Effector memory CD8-positive, alpha-beta T cell (primary cell): ENCODE results near the gene ELAVL1.
"Not testable (repeated sequence)": the region's sequence is repeated elsewhere in the genome, so short reads cannot be mapped to it uniquely, and the experiment has no call there.

ENCODE experiments used
- ATAC-seq: fragments of 150-1000 bp; cut with Tn5 transposase; replicated peaks from 2 replicates; pipeline ENCODE4 v1.10.0; 2021; ENCODE audit warnings: mild to moderate bottlenecking, moderate library complexity
- DNase-seq, 3 experiments: peaks; one replicate each; pipeline ENCODE4 v3.0.0; 2021
- H3K27ac Mint-ChIP-seq, 2 donors: one replicate each; pipeline ENCODE4 v1.8.0; 2022; ENCODE audit warnings: mild to moderate bottlenecking in 2 of 2, mixed read lengths in 2 of 2, moderate library complexity in 2 of 2
- H3K27me3 Mint-ChIP-seq, 2 donors: one replicate each; pipeline ENCODE4 v1.8.0; 2022; ENCODE audit warnings: mixed read lengths in 2 of 2
- H3K36me3 Mint-ChIP-seq: one replicate; pipeline ENCODE4 v1.8.0; 2022; ENCODE audit warnings: mild to moderate bottlenecking, moderate library complexity, mixed read lengths; ENCODE audit not compliant: insufficient read depth
- H3K4me1 Mint-ChIP-seq, 2 donors: one replicate each; pipeline ENCODE4 v1.8.0; 2022; ENCODE audit warnings: low read depth in 2 of 2, mixed read lengths in 2 of 2
- H3K4me3 Mint-ChIP-seq, 2 donors: one replicate each; pipeline ENCODE4 v1.8.0; 2022; ENCODE audit warnings: mild to moderate bottlenecking in 2 of 2, mixed read lengths in 2 of 2, moderate library complexity in 2 of 2
- H3K9me3 Mint-ChIP-seq, 2 donors: one replicate each; pipeline ENCODE4 v1.8.0; 2022; ENCODE audit warnings: mixed read lengths in 2 of 2

ELAVL1 gene

DNA sequence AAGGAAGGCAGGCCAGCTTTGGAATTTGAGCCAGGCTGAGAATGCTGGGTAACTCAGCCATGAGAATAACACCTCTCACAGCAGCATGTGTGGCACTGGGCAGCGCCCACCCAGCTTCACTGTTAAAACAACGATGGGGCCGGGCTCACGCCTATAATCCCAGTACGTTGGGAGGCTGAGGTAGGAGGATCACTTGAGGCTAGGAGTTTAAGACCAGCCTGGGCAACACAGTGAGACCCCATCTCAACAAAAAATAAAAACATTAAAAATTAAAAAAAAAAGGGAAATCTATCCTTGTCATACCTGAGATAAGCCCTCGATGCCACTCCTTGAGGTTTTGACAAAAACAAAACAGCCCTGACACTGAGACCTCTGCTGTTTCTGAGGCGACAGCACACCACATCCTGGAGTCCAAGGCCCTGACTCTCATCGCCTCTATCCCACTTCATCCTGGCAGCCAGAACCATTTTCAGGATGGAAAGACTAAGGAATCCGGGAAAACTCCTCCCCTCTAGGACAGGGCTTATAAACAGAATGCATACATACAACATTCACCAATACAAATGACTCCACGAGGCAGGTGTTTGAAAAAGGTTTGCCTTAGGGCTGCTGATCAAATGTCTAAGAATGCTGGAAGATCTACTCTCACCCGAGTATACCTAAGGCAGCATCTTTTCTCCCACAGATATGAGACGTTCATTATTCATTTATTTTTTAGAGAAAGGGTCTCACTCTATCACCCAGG is 39.3 kb downstream of the ELAVL1 start:
- DNase-seq (no peak), ATAC-seq (no peak)
- Mint-ChIP-seq H3K4me1 (no peaks in the 10 kb centered on the region), H3K27me3 (no peaks in the 10 kb centered on the region), H3K36me3 (peaks cover 52% of the 10 kb centered on the region), H3K27ac (peak overlapping the region; percentile 15 to 44), H3K9me3 (no peaks in the 10 kb centered on the region), H3K4me3 (no peak overlapping the region)

DNA sequence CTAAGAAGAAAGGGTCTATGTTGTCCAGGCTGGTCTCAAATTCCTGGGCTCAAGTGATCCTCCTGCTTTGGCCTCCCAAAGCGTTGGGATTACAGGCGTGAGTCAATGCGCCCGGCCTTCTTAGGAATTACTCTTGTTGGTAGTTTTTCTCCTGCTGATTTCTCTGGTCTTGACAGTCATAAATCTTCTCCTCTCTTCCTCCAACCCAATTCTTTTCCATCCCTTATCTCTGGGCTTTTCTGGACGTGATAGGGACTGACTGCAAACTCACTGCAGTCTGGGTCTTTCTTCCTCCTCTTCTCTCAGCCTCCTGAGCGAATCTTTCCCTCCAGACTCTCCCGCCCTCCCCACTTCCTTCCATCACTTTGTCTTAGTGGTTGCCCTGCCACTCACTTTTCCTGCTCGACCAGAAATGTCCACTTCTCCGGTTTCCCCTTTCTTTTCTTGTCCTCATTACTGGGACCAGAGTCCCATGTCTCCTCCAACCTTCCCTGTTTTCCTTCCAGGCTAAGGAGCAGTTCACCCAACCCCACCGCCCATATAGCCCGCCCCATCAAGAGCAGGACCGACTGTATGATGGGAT is 40.1 kb downstream of the ELAVL1 start:
- no peak for ATAC-seq
- Mint-ChIP-seq H3K4me3 (no peak overlapping the region), H3K27me3 (no peaks in the 10 kb centered on the region), H3K27ac (peak overlapping the region in 1 of 2 donors; percentile 15), H3K9me3 (no peaks in the 10 kb centered on the region), H3K36me3 (peaks cover 45% of the 10 kb centered on the region), H3K4me1 (no peaks in the 10 kb centered on the region)
- no peak for DNase-seq

DNA sequence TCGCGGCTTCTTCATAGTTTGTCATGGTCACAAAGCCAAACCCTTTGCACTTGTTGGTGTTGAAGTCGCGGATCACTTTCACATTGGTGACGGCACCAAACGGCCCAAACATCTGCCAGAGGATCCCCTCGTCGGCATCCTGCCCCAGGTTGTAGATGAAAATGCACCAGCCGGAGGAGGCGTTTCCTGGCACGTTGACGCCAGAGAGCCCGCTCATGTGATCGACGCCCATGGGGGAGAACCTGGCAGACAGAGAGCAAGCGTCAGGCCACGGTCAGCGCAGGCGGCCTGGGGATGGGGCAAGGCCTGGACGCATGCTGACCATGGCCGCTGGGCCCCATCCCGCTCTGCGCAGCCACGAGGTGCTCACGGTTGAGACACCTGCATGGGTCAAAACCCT is 41.9 kb downstream of the ELAVL1 start:
- H3K36me3 Mint-ChIP-seq = peaks cover 39% of the 10 kb centered on the region
- no peak overlapping the region for H3K27ac Mint-ChIP-seq
- ATAC-seq (no peak), DNase-seq (no peak)
- no peaks in the 10 kb centered on the region for H3K27me3 Mint-ChIP-seq
- no peaks in the 10 kb centered on the region for H3K4me1 Mint-ChIP-seq
- no peak overlapping the region for H3K4me3 Mint-ChIP-seq
- no peaks in the 10 kb centered on the region for H3K9me3 Mint-ChIP-seq

DNA sequence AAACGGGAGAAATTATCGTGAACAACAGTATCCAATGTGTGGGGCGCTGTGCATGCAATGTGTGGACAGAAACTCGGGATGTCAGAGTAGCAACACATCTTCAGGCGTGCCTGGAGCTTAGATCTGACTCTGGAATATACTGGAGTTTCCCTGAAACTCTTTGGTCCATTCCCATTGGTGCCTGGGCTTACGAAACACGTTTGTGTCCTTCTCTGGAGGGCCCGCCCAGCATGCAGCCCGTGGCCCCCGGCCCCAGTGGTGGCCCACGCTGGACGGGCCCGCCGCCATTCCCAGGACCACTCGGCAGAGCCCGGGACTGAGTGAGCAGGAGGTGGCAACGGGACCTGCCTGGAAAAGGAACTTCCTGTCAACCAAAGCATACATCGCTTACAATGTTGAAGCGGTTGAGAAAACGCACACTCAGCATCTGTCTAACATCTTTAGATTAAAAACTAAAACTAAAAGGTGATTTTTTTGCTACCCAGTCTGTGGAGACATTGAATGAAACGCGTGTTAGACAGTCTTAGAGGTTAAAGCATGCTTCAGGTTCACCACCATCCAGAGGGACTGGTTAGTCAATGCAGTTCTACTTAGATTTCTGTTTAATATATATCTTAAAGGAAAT is 42.7 kb downstream of the ELAVL1 start:
- Mint-ChIP-seq H3K9me3 (no peaks in the 10 kb centered on the region), H3K4me3 (no peak overlapping the region), H3K27ac (no peak overlapping the region), H3K27me3 (no peaks in the 10 kb centered on the region), H3K4me1 (no peaks in the 10 kb centered on the region), H3K36me3 (peaks cover 38% of the 10 kb centered on the region)
- ATAC-seq (no peak), DNase-seq (no peak)

DNA sequence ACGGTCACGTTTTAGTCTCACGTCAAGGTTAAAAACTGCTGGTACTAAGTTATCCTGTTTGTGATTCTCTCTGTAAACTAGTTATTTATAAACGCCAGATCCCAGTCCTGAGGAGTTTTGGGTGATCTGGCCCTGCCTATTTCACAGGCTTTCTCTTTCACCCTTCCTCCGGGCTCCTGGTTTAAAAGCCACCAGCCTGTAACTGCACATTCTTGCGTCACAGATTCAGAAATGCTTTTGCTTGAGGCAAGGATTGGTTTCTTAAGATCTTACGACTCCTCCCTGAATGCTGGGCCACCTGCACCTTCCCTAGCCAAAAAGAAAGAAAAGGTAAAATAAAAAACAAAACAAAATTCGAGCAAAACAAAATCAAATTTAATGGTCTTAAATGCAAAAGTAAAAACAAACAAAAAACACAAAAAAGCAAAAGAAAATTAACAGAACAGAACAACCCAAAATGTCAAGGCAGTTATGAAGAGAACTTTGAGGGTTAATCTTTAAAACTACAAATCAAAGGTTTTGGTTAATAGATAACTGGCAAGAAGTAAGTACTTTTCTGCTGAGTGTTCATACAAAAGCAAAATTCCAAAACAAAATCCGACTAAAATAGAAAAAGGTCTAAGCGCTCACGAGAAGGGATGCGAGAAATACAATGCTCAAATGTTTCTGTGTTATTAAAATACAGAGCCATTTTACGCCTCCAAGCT is 43.4 kb downstream of the ELAVL1 start:
- H3K4me1 Mint-ChIP-seq = peaks cover 0 to under 1% of the 10 kb centered on the region in 2 donors
- H3K27me3 Mint-ChIP-seq = no peaks in the 10 kb centered on the region
- no peak for ATAC-seq
- peaks cover 36% of the 10 kb centered on the region for H3K36me3 Mint-ChIP-seq
- no peaks in the 10 kb centered on the region for H3K9me3 Mint-ChIP-seq
- no peak overlapping the region for H3K4me3 Mint-ChIP-seq
- H3K27ac Mint-ChIP-seq = no peak overlapping the region
- no peak for DNase-seq

DNA sequence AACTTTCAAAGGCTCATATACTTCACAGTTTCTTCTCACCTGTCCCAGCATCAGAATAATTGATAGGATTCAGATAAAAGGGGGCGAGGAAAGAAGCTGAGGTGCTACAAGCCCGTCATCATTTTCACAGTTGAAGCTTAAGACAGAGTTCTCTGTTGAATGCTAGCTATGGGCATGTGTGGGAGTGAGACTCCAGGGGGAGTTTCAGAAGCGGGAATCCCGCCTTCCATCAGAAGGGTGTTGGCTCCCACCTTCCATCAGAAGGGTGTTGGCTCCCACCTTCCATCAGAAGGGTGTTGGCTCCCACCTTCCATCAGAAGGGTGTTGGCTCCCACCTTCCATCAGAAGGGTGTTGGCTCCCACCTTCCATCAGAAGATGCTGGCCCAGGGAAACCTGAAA is 44.4 kb downstream of the ELAVL1 start:
- H3K36me3 Mint-ChIP-seq = peaks cover 30% of the 10 kb centered on the region
- H3K27ac Mint-ChIP-seq, H3K4me3 Mint-ChIP-seq, ATAC-seq, H3K4me1 Mint-ChIP-seq, H3K9me3 Mint-ChIP-seq, DNase-seq, H3K27me3 Mint-ChIP-seq: not testable (repeated sequence)

DNA sequence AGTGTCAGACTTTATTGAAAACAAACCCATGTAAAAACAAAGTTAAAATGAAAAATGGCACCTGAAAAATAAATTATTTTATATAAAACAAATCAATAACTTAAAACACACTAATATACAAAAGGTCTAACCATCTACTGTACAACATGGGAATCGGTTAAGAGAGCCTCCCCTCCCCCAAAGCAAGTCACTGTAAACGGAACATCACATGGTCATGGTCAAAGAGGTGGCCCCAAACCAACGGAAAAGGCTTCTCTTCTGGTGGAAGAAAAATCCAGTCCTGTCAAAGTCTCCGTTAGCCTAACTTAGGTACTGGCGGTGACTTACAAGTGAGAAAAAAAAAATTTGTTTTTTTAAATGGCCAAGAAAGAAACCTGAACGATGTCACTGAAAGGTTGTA is 46.2 kb downstream of the ELAVL1 start:
- H3K27me3 Mint-ChIP-seq = no peaks in the 10 kb centered on the region
- peaks cover 0 to 3% of the 10 kb centered on the region in 2 donors for H3K4me1 Mint-ChIP-seq
- peaks cover 25% of the 10 kb centered on the region for H3K36me3 Mint-ChIP-seq
- DNase-seq (no peak), ATAC-seq (no peak)
- H3K9me3 Mint-ChIP-seq = no peaks in the 10 kb centered on the region
- H3K27ac Mint-ChIP-seq = no peak overlapping the region
- H3K4me3 Mint-ChIP-seq = no peak overlapping the region

DNA sequence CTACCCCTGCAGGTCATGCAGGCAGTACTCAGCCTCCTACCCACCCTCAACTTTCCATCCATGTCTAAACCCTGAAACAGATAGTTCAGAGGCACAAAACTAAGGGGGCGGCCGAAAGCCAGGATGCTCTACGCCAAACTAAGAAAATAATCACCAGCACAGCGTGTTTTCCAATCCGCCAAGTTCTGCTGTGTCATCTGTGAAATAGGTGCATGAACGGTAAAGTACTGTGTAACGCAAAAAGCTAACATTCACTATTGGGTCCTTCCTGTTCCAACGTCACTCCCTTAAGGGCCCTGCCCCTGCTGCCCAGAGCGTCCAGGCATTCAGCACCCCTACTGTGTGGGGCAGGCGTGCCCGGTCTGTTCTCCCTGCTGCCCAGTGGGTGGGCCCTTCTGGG is 49.7 kb downstream of the ELAVL1 start:
- DNase-seq (no peak), ATAC-seq (no peak)
- no peaks in the 10 kb centered on the region for H3K9me3 Mint-ChIP-seq
- H3K27me3 Mint-ChIP-seq = no peaks in the 10 kb centered on the region
- H3K4me1 Mint-ChIP-seq = peaks cover 0 to 3% of the 10 kb centered on the region in 2 donors
- no peak overlapping the region for H3K27ac Mint-ChIP-seq
- no peak overlapping the region for H3K4me3 Mint-ChIP-seq
- H3K36me3 Mint-ChIP-seq = peaks cover 3% of the 10 kb centered on the region

DNA sequence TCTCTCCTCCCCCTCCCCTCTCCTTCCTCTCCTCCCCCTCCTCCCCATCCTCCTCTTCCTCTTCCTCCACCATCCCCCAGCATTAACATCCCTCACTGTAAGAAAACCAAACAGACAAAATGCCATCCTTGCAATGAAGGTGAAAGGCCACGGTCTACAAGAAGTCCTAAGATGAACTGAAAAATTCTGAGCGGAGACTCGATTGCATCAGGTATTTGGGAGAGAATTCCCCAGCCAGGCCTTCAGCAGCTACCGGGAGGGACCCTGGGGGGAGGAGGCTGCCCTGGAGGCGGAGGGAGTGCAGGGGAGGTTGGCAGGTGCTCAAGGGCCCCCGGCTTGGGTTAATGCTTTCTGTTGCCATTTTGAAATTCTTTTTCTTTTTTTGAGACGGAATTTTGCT is 51.9 kb downstream of the ELAVL1 start:
- no peaks in the 10 kb centered on the region for H3K27me3 Mint-ChIP-seq
- DNase-seq = no peak
- no peak for ATAC-seq
- H3K27ac Mint-ChIP-seq = no peak overlapping the region
- no peak overlapping the region for H3K4me3 Mint-ChIP-seq
- H3K4me1 Mint-ChIP-seq = peaks cover 0 to 3% of the 10 kb centered on the region in 2 donors
- H3K36me3 Mint-ChIP-seq = peaks cover 3% of the 10 kb centered on the region
- no peaks in the 10 kb centered on the region for H3K9me3 Mint-ChIP-seq

DNA sequence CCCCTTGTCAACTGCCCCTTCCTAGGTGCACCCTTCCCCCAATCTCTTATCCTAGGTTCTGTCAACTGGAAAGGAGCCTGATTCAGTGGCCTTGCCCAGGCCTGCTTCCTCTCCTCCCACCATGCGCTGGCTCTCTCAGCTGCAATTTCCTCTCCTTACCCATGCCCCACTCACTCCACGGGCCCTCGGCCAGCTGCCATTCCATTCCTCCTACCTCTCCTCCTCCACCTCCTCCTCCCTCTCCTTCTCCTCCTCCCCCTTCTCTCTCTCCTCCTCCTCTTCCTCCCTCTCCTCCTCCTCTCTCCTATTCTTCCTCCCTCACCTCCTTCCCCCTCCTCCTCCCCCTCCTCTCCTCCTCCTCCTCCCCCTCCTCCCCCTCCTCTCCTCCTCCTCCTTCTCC is 52.4 kb downstream of the ELAVL1 start:
- Mint-ChIP-seq H3K36me3 (peaks cover 2% of the 10 kb centered on the region), H3K27me3 (no peaks in the 10 kb centered on the region), H3K4me1 (peaks cover 0 to 3% of the 10 kb centered on the region in 2 donors), H3K9me3 (no peaks in the 10 kb centered on the region), H3K4me3 (no peak overlapping the region), H3K27ac (no peak overlapping the region)
- DNase-seq (no peak), ATAC-seq (no peak)

DNA sequence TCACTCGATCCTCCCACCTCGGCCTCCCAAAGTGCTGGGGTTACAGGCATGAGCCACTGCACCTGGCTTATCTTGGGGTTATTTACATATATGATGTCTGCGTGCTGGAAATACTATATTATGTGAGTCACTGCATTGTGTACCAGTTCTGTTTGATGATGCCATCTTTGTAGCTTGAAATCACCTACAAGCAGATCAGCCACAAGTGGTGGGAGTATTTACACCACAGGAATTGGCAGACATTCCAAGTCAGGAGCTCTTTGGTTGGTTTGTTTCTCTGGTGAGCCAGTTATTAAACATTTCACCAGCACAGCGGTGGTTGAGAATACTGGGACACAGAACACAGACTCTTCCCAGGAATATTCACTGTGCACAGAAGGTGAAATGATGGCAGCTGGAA is 57.5 kb downstream of the ELAVL1 start:
- Mint-ChIP-seq H3K36me3 (peaks cover 13% of the 10 kb centered on the region), H3K27ac (no peak overlapping the region), H3K4me1 (peaks cover 12% of the 10 kb centered on the region in 2 donors), H3K9me3 (no peaks in the 10 kb centered on the region), H3K4me3 (no peak overlapping the region), H3K27me3 (no peaks in the 10 kb centered on the region)
- ATAC-seq (no peak), DNase-seq (no peak)

DNA sequence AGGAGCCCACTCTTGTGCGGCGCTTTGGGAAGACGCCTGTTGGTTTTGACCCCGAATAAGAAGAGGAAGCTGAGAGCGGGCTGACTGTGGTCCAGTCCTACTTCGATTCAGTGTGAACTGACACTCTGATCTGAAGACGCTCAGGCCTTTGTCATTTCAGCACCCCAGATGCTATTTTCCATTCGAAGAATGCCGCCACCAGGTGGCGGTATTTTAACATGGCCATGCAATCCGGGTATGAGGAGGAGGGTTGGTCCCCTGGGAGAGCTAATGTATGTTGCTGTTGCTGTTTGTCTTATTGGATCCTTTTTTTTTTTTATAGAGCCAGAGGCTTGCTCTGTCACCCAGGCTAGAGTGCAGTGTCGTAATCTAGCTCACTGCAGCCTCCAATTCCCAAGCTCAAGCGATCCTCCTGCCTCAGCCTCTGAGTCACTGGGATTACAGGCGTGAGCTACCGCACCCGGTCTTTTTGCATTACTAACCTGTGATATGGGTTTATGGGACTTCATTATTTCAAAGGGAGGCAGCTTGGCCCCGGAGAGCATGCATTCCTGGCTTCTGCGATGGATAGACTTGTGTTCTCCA is 61.2 kb downstream of the ELAVL1 start:
- Mint-ChIP-seq H3K27me3 (no peaks in the 10 kb centered on the region), H3K4me3 (peak overlapping the region; percentile 92 to 94), H3K27ac (peak overlapping the region; percentile 95 to 98), H3K4me1 (peaks cover 21 to 22% of the 10 kb centered on the region in 2 donors), H3K36me3 (peaks cover 36% of the 10 kb centered on the region), H3K9me3 (no peaks in the 10 kb centered on the region)
- DNase-seq (peak; percentile 81 to 84 (median 83)), ATAC-seq (peak; percentile 41)

DNA sequence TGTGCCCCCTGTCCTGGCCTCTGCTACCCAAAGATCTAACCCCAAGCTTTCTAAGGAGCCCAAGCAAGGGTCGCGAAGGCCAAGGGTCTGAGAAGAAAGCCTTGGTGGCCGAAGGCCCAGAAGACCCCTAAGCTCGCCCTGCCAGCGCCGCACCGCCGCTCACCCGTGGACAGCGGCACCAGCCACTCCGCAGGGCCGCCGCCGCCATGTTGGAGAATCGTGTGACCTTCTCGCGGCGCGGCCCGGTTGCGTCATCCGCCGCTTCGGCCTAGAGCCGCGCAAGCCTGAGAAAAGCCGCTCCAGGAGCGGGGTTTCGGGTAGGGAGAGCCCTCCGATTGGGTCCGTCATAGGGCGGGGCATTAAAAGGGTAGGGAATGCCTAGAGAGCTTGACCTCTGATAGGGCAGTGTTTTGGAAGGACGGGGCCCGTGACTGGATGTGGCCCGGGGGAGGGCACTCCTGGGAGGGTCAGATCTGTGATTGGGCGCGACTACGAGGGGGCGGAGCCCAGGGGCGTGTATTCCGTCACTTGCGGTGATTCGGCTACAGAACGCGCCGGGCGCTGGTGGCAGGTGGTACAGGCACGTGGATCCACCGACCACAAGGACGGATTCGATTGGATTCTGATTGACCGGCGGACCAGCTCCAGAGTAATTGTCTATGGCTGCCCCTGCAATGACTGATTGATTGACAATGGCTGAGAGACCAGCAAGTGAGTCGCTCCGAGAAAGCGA is 61.8 kb downstream of the ELAVL1 start, which contains the start of gene TIMM44:
Gene TIMM44 (minus strand): TSS at position 223 of the 733 bp plus-strand sequence. CDS start 15 bp downstream, at position 208.
- peak within 1 kb of the TSS; percentile 92 to 94 for H3K4me3 Mint-ChIP-seq

More for the DNA sequence above, 61.8 kb downstream of the ELAVL1 start, which contains the start of gene TIMM44:
- H3K4me1 Mint-ChIP-seq = peaks cover 22 to 24% of the 10 kb centered on the region in 2 donors
- DNase-seq (peak; percentile 97 to 98 (median 97)), ATAC-seq (peak; percentile 91)
- peaks cover 39% of the 10 kb centered on the region for H3K36me3 Mint-ChIP-seq
- peak within 1 kb of the TSS; percentile 95 to 98 for H3K27ac Mint-ChIP-seq
- H3K9me3 Mint-ChIP-seq = no peaks in the 10 kb centered on the region
- no peaks in the 10 kb centered on the region for H3K27me3 Mint-ChIP-seq
